ENCODE measurements around the gene LRMDA. TPM values are rescaled to one million over a fixed set of nuclear protein-coding genes. Genes with fewer than 3 reads are reported as not detected.

The LRMDA gene
- total RNA-seq, 1 donor from 2014 or later, result 0.96 TPM

DNA sequence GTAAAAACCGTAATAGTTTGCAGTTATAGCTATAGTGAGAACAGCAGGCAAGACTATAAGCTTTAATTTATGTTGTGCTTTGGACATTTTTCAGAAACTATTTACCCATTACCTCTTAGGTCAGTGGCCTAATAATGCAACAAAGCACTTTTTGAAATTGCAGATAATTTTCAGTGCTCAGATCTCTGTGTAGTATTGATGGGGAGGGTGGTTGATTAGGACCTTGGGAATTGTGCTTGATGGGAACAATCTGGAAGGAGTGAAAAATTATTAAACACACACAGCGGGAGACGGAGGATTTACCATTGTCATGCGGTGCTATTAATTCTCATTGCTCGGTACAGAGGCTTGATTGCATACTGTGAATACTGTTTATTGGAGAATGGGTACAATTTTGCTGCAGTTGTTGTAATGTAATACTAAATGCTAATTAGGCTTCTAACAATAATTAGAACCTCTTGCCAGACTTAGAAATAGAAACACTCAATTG, 304.8 kb downstream of the LRMDA start:
- TF ChIP-seq, protein P1, sequence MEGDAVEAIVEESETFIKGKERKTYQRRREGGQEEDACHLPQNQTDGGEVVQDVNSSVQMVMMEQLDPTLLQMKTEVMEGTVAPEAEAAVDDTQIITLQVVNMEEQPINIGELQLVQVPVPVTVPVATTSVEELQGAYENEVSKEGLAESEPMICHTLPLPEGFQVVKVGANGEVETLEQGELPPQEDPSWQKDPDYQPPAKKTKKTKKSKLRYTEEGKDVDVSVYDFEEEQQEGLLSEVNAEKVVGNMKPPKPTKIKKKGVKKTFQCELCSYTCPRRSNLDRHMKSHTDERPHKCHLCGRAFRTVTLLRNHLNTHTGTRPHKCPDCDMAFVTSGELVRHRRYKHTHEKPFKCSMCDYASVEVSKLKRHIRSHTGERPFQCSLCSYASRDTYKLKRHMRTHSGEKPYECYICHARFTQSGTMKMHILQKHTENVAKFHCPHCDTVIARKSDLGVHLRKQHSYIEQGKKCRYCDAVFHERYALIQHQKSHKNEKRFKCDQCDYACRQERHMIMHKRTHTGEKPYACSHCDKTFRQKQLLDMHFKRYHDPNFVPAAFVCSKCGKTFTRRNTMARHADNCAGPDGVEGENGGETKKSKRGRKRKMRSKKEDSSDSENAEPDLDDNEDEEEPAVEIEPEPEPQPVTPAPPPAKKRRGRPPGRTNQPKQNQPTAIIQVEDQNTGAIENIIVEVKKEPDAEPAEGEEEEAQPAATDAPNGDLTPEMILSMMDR (IDR thresholded peaks at IDR 0.05), result no peak
- no peak for DNase-seq (ENCODE audit: low spot score in 2 of 2)
- intact Hi-C loops (cut with DNase I), result no loop called here

DNA sequence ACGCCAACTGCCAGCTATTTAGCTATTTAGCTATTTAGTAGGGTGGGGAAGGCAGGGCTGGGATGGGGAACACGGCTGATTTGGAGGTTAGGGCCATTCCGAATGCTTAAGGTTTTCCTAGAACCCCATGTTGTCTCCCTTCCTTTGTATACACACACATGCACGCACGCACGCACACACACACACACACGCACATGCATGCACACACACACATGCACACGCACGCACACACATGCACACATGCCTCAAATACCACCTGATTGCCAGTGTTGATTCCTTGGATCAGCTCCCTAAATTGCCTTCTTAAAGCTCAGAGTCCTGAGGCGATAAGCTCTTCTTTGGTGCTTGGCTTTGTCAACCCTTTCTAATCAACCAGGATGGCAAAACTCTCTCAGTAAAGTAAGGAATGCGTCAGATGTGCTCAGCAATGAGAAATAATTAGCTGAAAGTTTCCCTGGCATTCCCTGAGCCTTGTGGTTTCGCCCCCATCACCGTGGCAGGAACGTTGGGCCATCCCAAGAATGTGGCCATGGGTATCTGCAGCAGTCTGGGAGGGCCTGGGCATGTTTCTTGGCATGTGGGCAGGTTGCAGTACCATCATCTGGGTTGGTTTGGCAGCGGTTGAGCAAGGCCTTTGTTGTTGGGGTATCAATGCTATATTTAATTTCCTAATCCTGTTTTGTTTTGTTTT, 305.6 kb downstream of the LRMDA start:
- TF ChIP-seq, protein P1 (IDR thresholded peaks at IDR 0.05), result no peak
- Histone ChIP-seq H3K27ac (no peak overlapping the region), H3K9me3 (no peaks in the 10 kb centered on the region), H3K4me1 (no peaks in the 10 kb centered on the region), H3K36me3 (no peaks in the 10 kb centered on the region), H3K27me3 (no peaks in the 10 kb centered on the region), H3K4me3 (no peak overlapping the region)
- intact Hi-C loops (cut with DNase I), result no loop called here
- no peak for DNase-seq (ENCODE audit: low spot score in 2 of 2)

More for the DNA sequence above, 304.8 kb downstream of the LRMDA start:
- H3K27me3 ChIP-seq, result no peaks in the 10 kb centered on the region
- H3K4me3 ChIP-seq, result no peak overlapping the region
- H3K4me1 ChIP-seq, result no peaks in the 10 kb centered on the region
- H3K27ac ChIP-seq, result no peak overlapping the region
- H3K36me3 ChIP-seq, result no peaks in the 10 kb centered on the region
- no peaks in the 10 kb centered on the region for H3K9me3 ChIP-seq

DNA sequence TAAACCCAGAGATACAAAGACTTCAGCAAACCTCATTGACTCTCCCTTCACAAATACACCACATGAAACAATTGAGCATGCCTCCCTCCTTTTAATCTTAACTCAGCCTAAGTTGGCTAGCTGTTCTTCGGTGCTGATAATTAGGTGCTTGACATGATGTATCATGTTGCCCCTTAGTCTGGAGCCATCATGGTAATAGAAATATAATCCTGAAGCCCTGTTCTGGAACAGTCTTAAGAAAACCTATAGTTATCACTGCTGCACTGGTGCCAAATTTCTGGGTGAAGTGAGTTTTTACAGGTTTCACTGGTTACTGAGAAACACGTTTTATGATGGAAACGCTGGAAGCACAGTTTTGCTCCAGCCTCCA, 306.1 kb downstream of the LRMDA start:
- TF ChIP-seq, protein P1 (IDR thresholded peaks at IDR 0.05), result no peak
- Histone ChIP-seq H3K4me3 (no peak overlapping the region), H3K36me3 (no peaks in the 10 kb centered on the region), H3K27me3 (no peaks in the 10 kb centered on the region), H3K27ac (no peak overlapping the region), H3K4me1 (no peaks in the 10 kb centered on the region), H3K9me3 (no peaks in the 10 kb centered on the region)
- intact Hi-C loops (cut with DNase I), result no loop called here
- no peak for DNase-seq (ENCODE audit: low spot score in 2 of 2)

DNA sequence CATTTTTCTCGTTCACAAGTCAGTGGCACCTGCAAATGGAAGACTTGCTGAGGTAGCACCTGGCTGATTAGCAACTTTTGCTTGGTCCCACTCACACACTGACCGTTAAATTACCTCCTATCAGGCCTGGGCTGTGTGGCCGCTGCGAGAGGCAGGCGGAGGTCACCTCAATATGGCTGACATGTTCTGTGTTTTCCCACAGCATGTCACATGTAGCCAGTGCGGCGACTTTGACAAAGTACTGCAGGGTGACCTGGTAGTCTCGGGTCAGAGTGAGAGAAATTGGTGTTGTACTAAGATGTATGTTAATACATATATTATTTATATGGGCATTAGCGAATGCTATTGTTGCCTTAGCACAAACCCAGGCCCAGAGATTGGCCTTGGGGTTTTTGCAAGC, 307.5 kb downstream of the LRMDA start:
- intact Hi-C loops (cut with DNase I), result no loop called here
- Histone ChIP-seq H3K36me3 (no peaks in the 10 kb centered on the region), H3K27me3 (no peaks in the 10 kb centered on the region), H3K9me3 (no peaks in the 10 kb centered on the region), H3K4me3 (no peak overlapping the region), H3K27ac (no peak overlapping the region), H3K4me1 (no peaks in the 10 kb centered on the region)
- TF ChIP-seq, protein P1 (IDR thresholded peaks at IDR 0.05), result no peak
- no peak for DNase-seq (ENCODE audit: low spot score in 2 of 2)

DNA sequence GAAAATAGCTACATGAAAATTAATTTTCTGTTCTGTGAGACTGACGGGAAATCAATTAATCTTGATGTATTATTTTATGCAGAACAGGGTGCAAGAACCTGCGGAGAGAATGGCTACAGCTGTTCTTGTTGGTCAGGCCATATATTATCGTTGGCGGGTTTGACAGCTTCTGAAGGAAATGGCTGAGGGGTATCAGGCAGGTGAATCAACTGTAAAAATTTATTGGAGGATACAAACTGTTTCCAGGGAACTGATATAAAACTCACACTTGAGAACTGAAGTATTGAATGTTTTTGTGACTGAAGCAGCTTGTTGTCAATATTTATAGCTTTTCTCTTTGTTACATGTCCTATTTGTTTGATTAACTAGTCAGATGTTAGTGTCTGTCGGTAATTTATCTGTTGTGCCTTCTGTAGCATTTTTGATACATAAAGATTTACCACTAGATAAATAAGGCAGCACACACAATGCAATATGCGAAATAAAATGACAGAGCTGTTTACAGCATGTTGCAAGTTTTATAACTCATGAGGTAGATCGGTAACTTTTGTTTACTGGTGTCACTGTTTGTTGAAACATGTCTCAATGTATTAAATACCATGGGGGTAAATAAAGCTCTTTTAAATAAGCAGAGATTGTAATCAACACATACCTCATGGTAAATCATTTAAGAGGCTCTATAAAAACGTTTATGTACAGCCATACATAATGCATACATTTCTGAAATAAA, 308.2 kb downstream of the LRMDA start:
- no peak overlapping the region for H3K4me3 ChIP-seq
- DNase-seq (ENCODE audit: low spot score in 2 of 2), result no peak
- no peaks in the 10 kb centered on the region for H3K9me3 ChIP-seq
- intact Hi-C loops (cut with DNase I), result no loop called here
- H3K4me1 ChIP-seq, result no peaks in the 10 kb centered on the region
- H3K36me3 ChIP-seq, result no peaks in the 10 kb centered on the region
- H3K27me3 ChIP-seq, result no peaks in the 10 kb centered on the region
- TF ChIP-seq, protein P1 (IDR thresholded peaks at IDR 0.05), result no peak
- no peak overlapping the region for H3K27ac ChIP-seq

Data from ascending aorta (tissue), 2 donors.